Mesodermal cell (in vitro differentiated cells): ENCODE data around the gene TRAFD1.
"Not testable (repeated sequence)": the region's sequence is repeated elsewhere in the genome, so short reads cannot be mapped to it uniquely, and the experiment has no call there.

Experiments
- H3K27ac ChIP-seq: 2 replicates; pipeline ENCODE4 v1.7.0; 2013; ENCODE audit warnings: mild to moderate bottlenecking, low read depth, low read length, moderate library complexity; ENCODE audit not compliant: severe bottlenecking
- H3K36me3 ChIP-seq: 2 replicates; pipeline ENCODE4 v1.7.1; 2013; ENCODE audit warnings: mild to moderate bottlenecking, low read length, moderate library complexity; ENCODE audit not compliant: control insufficient read depth, insufficient read depth
- H3K4me1 ChIP-seq: one replicate; pipeline ENCODE4 v1.7.1; 2013; ENCODE audit warnings: mild to moderate bottlenecking, low read length; ENCODE audit not compliant: insufficient read depth, control insufficient read depth, poor library complexity, severe bottlenecking
- H3K4me3 ChIP-seq: 2 replicates; pipeline ENCODE4 v1.7.0; 2013; ENCODE audit warnings: low read length, control low read depth, mild to moderate bottlenecking; ENCODE audit not compliant: insufficient read depth, poor library complexity, severe bottlenecking; ENCODE audit errors: extremely low read depth
- H3K9me3 ChIP-seq: 2 replicates; pipeline ENCODE4 v1.7.1; 2013; ENCODE audit warnings: mild to moderate bottlenecking, low read length, moderate library complexity; ENCODE audit not compliant: control insufficient read depth
- WGBS, 2 experiments: methylation state at CpG; one replicate each; pipeline ENCODE4 v1.1.5; 2013; ENCODE audit warnings: missing lambda C conversion rate in 2 of 2; ENCODE audit not compliant: insufficient coverage in 2 of 2; 5-methylcytosine and 5-hydroxymethylcytosine counted together

The TRAFD1 gene

DNA sequence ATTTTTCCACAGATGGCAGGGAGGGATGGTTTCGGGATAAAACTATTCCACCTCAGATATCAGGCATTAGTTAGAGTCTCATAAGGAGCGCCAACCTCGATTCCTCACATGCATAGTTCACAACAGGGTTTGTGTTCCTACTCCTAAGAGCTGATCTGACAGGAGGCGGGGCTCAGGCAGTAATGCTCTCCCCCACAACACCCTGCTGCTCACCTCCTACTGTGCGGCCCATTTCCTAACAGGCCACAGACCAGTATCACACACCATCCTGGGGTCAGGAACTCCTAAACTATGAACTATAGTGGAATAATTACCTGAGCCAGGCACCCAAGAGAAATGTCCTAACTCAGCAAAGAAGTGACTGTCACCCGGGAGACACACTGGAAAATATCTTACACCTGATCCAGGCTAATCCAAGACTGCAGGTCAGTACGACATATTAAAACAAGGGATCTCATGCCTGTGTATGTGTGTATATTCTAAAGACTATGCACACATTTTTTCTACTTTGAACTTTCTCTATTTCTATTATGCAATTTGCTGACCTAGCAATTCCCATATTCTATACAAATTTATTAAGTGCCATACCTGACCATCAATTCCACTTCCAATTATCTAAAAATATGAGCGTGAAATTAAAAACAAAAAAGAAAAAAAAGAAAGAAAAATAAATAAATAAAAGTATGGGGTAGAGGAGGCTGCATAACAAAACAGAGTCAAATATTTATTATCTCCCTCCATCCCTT is 21.4 kb upstream of the TRAFD1 start:
- no peak overlapping the region for H3K27ac ChIP-seq
- WGBS, 2 experiments: 85 to 91% methylated on average over 4 to 5 of the region's 8 CpGs
- H3K4me1 ChIP-seq: peaks cover 22% of the 10 kb centered on the region
- peaks cover 64% of the 10 kb centered on the region for H3K36me3 ChIP-seq
- H3K4me3 ChIP-seq: no peak overlapping the region
- no peaks in the 10 kb centered on the region for H3K9me3 ChIP-seq

DNA sequence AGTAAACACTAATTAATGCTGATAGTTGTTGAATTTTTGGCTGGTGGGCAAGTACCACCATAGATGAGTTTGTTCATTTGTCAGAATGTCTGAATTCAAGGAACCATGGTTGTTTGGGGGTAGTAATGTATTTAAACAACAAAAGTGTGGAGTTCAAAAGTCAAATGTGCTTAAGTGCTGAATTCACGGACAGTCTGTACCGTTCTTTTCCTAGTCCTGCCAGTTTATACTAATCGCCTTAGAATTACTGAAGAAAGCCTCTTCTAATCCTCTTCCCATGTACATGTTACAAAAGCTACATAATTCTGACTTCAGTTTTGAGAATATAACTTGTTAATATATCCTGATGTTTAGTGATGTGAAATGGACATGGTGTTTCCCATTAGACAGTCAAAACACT is 19.5 kb upstream of the TRAFD1 start:
- WGBS, 2 experiments: 90 to 96% methylated on average over 2 to 3 of the region's 3 CpGs
- no peaks in the 10 kb centered on the region for H3K9me3 ChIP-seq
- H3K4me3 ChIP-seq: no peak overlapping the region
- peaks cover 45% of the 10 kb centered on the region for H3K36me3 ChIP-seq
- H3K4me1 ChIP-seq: peaks cover 22% of the 10 kb centered on the region
- H3K27ac ChIP-seq: no peak overlapping the region

DNA sequence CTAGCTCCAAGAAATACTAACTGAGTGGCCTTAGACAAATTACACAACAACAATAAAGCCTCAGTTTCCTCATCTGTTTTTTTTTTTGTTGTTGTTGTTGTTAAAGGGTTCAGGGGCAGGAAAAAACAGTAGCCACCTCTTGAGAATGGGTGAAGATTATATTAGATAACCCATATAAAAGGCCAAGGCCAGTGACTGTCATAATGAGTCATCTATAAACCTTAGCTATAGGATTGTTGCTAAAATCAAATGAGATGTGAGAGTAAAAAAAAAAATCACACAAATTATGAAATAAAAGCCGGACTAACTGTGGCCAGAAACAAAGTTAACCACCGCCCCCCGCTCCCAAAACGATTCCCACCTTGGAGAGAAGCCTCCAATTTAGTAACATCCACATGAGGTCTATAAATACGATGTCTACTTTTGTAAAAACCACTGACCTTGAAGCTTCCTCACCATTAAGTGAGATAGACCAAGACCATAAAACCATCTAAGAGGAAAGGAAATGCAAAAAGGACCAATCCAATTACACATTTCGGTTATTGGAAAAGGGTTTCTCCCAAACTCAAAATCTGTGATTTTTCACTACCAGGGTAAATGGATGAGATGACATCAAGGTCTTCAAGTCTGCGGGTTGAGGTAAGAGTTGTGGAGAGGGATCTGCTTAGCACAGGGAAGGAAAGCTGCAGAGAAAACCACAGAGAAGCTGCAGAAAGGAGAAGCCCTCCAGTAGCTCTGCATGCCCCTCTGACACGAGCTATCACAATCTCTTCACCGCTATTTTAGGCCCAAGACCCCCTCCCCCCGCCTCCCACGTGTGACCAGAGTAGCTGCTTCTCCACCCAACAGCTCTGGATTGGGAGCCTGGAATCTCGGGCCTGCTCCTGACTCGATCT is 17.8 kb upstream of the TRAFD1 start:
- WGBS, 2 experiments: 12 to 27% methylated on average over 9 of the region's 13 CpGs
- Histone ChIP-seq H3K4me1 (peaks cover 28% of the 10 kb centered on the region), H3K9me3 (no peaks in the 10 kb centered on the region), H3K4me3 (peak overlapping the region; percentile 86), H3K27ac (peak overlapping the region; percentile 83), H3K36me3 (peaks cover 33% of the 10 kb centered on the region)

DNA sequence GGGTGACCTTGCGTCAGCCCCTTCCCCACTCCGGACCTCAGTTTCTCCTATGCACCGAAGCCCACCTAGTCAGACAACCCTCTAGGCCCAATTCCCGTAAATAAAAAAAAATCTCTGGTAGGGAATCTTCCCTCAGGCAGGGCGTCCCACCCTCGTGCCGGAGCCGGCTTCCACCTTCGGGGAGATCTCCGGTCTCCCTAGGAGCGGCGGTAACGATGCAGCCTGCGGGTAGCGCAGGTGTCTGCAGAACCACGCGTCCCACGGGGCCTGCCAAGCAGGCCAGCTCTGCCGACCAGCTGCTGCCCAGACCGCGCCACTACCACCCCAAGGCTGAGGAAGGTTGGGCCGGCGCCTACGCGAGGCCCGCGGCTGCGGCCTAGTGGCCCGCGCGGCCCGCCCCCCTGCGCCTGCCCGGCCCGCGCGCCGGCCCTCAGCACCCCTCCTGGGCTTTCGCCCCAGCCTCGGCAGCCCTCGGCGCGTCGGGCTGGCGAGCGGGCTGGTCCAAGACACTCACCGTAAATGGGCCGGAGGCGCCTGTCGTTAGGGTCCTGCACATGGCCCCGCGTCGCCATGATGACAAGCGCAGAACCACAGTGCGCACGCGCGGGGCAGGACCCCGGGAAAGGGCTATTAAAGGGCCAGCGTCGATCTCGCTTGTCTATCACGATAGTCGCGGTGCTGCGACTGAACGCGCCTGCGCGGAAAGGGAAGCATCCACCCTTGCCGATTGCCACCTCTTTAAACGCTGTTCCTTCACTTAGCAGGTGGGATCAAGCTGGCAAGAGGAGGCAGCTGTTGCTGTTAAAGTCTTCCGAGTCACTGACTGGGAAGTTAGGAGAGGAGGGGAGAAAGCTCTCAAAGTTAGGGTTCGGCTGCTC is 16.9 kb upstream of the TRAFD1 start, which contains the start of gene NAA25:
Gene NAA25 (minus strand): TSS at position 582 of the 878 bp plus-strand sequence. CDS start 10 bp downstream, at position 572.
- WGBS, 2 experiments: 0 to 1% methylated on average over 51 to 61 of the region's 74 CpGs
- H3K4me3 ChIP-seq: peak within 1 kb of the TSS; percentile 86
- peaks cover 28% of the 10 kb centered on the region for H3K4me1 ChIP-seq
- peak within 1 kb of the TSS; percentile 83 for H3K27ac ChIP-seq
- H3K9me3 ChIP-seq: no peaks in the 10 kb centered on the region
- peaks cover 28% of the 10 kb centered on the region for H3K36me3 ChIP-seq

DNA sequence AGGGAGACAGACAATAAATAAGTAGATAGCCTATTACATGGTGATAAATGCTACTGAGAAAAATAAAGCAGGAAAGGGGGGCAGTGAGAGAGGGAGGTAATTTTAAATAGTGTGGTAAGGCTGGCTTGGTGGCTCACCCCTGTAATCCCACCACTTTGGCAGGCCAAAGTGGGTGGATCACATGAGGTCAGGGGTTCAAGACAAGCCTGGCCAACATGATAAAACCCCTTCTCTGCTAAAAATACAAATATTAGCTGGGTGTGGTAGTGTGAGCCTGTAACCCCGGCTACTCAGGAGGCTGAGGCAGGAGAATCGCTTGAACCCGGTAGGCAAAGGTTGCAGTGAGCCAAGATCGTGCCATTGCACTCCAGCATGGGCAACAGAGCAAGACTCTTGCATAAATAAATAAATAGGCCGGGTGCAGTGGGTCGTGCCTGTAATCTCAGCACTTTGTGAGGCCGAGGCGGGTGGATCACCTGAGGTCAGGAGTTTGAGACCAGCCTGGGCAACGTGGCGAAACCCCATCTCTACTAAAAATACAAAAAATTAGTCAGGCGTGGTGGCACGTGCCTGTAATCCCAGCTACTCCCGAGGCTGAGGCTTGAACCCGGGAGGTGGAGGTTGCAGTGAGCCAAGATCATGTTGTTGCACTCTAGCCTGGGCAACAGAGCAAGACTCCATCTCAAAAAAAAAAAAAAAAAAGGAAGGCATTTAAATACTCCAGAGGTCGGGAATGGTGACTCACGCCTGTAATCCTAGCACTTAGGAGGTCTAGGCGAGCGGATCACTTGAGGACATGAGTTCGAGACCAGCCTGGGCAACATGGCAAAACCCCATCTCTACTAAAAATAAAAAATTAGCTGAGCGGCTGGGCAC is 14.3 kb upstream of the TRAFD1 start:
- not testable (repeated sequence) for H3K9me3 ChIP-seq, H3K4me3 ChIP-seq, H3K27ac ChIP-seq, H3K36me3 ChIP-seq
- WGBS, 2 experiments: 93 to 99% methylated on average over 9 to 14 of the region's 20 CpGs
- peaks cover 21% of the 10 kb centered on the region for H3K4me1 ChIP-seq

DNA sequence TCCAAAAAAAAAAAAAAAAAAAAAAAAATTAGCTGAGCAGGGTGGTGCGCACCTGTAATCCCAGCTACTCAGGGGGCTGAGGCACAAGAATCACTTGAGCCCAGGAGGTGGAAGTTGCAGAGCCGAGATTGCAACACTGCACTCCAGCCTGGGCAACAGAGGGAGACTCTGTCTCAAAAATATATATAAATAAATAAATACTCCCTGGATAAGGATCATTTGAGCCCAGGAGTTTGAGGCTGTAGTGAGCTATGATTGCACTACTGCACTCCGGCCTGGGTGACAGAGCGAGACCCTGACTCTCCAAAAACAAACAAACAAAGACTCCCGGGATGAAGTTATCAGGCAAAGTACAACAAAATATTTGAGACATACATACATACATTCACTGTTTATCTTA is 13.4 kb upstream of the TRAFD1 start:
- Histone ChIP-seq H3K27ac (no peak overlapping the region), H3K36me3 (no peaks in the 10 kb centered on the region), H3K9me3 (no peaks in the 10 kb centered on the region), H3K4me1 (peaks cover 22% of the 10 kb centered on the region), H3K4me3 (no peak overlapping the region)
- WGBS, 2 experiments: 88% methylated on average over 5 of the region's 5 CpGs; no CpG with 5 or more reads in 1 of the 2 experiments

DNA sequence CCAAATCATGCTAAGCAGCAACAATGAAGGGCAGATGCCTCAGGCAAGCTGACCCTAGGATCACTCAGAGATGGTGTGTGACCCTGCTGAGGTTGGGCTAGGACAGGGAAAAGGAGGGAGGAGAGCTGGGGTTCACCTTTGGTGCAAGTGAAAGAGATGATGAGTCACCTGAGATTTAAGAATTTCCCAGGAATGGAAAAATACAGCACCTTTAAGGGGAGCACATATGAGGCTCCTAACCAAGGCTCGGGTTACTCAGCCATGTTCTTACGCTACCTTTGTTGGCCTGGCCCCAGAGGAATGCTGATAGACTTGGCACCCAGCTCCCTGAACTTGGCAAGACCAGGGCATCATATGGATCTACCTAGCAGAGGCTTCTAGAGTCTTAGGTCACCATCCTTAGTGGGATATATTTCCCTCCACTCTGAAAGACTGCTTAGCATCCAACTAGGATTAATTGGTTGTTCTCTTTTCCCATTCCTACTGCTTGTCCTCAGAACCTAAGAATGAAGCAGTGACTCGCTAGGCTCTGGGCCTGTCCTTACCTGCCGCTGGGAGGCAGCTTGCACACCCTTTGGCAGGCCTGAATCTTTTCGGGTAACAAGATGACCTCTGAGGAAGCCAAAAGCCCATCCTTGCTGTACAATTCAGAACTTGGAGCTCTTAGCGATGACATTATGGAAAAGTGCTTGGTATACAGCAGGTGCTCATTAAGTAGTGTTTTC is 12.8 kb upstream of the TRAFD1 start:
- WGBS, 2 experiments: 93 to 94% methylated on average over 5 to 6 of the region's 6 CpGs
- H3K36me3 ChIP-seq: no peaks in the 10 kb centered on the region
- H3K4me1 ChIP-seq: peaks cover 18% of the 10 kb centered on the region
- no peak overlapping the region for H3K27ac ChIP-seq
- H3K4me3 ChIP-seq: no peak overlapping the region
- no peaks in the 10 kb centered on the region for H3K9me3 ChIP-seq

DNA sequence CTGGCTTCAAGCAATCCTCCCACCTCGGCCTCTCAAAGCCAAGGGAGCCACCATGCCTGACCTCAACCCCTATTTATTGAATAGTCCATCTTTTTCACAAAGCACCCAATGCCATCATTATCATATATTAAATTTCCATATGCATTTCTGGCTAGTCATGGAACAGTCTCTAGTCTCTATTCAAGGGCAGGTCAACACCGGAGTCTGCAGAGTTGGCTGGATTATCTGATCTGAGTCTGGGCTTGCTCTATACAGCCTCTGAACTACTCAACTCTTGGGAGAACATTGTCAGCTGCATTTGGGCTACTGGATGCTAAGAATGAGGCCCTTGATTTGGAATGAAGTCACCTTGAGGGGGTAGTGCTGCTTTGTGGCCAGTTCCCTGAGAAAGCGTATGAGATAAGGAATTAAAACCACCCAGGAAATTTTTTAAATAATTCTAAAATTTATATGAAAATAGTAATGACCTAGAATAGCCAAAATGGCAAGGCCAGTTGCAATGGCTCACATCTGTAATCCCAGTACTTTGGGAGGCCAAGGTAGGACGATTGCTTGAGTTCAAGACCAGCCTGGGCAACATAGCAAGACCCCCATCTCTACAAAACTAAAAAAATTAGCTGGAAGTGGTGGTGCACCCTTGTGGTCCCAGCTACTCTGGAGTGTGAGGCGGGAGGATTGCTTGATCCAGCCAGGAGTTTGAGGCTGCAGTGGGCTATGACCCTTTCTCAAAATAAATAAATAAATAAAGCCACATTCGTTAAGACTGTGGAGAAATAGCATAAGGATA is 9.9 kb upstream of the TRAFD1 start:
- H3K4me3 ChIP-seq: no peak overlapping the region
- WGBS, 2 experiments: 88 to 100% methylated on average over 1 to 3 of the region's 6 CpGs
- H3K4me1 ChIP-seq: peaks cover 16% of the 10 kb centered on the region
- H3K36me3 ChIP-seq: no peaks in the 10 kb centered on the region
- H3K9me3 ChIP-seq: no peaks in the 10 kb centered on the region
- no peak overlapping the region for H3K27ac ChIP-seq
